ENCODE data around the gene RPAP3.

RPAP3 gene

DNA sequence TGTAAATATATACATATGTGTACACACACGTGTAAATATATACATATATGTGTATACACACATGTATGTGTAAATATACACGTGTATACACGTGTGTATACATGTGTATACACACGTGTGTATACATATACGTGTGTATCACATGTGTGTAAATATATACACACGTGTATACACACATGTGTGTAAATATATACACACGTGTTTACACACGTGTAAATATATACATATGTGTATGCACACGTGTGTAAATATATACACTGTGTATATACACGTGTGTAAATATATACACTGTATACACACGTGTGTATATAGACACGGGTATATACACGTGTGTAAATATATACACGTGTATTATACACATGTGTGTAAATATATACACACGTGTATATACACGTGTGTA, 71.7 kb downstream of the RPAP3 start:
- no peaks in the 10 kb centered on the region for H3K4me1 ChIP-seq (ENCODE audit: control insufficient read depth, insufficient read depth, low read depth, low read length)
- H2BK12ac ChIP-seq (ENCODE audit: low read length in 2 of 2), result no peak overlapping the region
- H3K36me3 ChIP-seq (ENCODE audit: control insufficient read depth in 1 of 2, insufficient read depth in 2 of 2, low read depth in 1 of 2, low read length in 2 of 2), result peaks cover 15 to 28% of the 10 kb centered on the region in 2 experiments
- no peaks in the 10 kb centered on the region for H3K27me3 ChIP-seq (ENCODE audit: control insufficient read depth in 1 of 2, insufficient read depth in 1 of 2, low read length in 2 of 2)
- no peak overlapping the region for H3K4me3 ChIP-seq (ENCODE audit: insufficient read depth in 1 of 2, low read depth in 1 of 2, low read length in 2 of 2)
- no peak overlapping the region for H3K27ac ChIP-seq (ENCODE audit: low read length, poor library complexity, severe bottlenecking)
- no peak overlapping the region for H3K4me2 ChIP-seq (ENCODE audit: low read length, poor library complexity, severe bottlenecking)
- peaks cover 9% of the 10 kb centered on the region for H3K9me3 ChIP-seq (ENCODE audit: control insufficient read depth, low read length)
- H3K9ac ChIP-seq (ENCODE audit: low read length), result no peak overlapping the region
- H3K18ac ChIP-seq (ENCODE audit: low read depth in 1 of 2, low read length in 2 of 2), result no peak overlapping the region
- no peak for DNase-seq
- no peak overlapping the region for H3K14ac ChIP-seq (ENCODE audit: low read length in 2 of 2)
- no peak overlapping the region for H2BK15ac ChIP-seq (ENCODE audit: low read depth, poor library complexity, severe bottlenecking)
- H4K91ac ChIP-seq (ENCODE audit: low read length), result no peak overlapping the region
- 53% methylated on average over 3 of the region's 16 CpGs for WGBS
- no peak overlapping the region for H3K23ac ChIP-seq (ENCODE audit: low read length in 2 of 2)
- H3K79me1 ChIP-seq (replicated peaks; ENCODE audit: low read length, poor library complexity, severe bottlenecking), result peaks cover 16% of the 10 kb centered on the region
- no peak overlapping the region for H4K8ac ChIP-seq (ENCODE audit: low read length)
- no peak overlapping the region for H2BK5ac ChIP-seq (ENCODE audit: low read depth, low read length, poor library complexity, severe bottlenecking)
- H2BK120ac ChIP-seq (ENCODE audit: low read depth, low read length), result no peak overlapping the region
- H3K4ac ChIP-seq (ENCODE audit: low read depth in 1 of 2, low read length in 2 of 2), result no peak overlapping the region
- no peak overlapping the region for H2AFZ ChIP-seq (ENCODE audit: low read depth, low read length)
- H2AK5ac ChIP-seq (ENCODE audit: low read length, severe bottlenecking), result no peak overlapping the region

- no peak overlapping the region for H3K14ac ChIP-seq (ENCODE audit: low read length in 2 of 2)
- no peaks in the 10 kb centered on the region for H3K27me3 ChIP-seq (ENCODE audit: control insufficient read depth in 1 of 2, insufficient read depth in 1 of 2, low read length in 2 of 2)
- no peak overlapping the region for H2BK5ac ChIP-seq (ENCODE audit: low read depth, low read length, poor library complexity, severe bottlenecking)
- no peak overlapping the region for H3K4me3 ChIP-seq (ENCODE audit: insufficient read depth in 1 of 2, low read depth in 1 of 2, low read length in 2 of 2)
- no peak overlapping the region for H3K18ac ChIP-seq (ENCODE audit: low read depth in 1 of 2, low read length in 2 of 2)
- H3K27ac ChIP-seq (ENCODE audit: low read length, poor library complexity, severe bottlenecking), result no peak overlapping the region
- no peak overlapping the region for H2BK12ac ChIP-seq (ENCODE audit: low read length in 2 of 2)
- peaks cover 17 to 35% of the 10 kb centered on the region in 2 experiments for H3K36me3 ChIP-seq (ENCODE audit: control insufficient read depth in 1 of 2, insufficient read depth in 2 of 2, low read depth in 1 of 2, low read length in 2 of 2)
- H3K9ac ChIP-seq (ENCODE audit: low read length), result no peak overlapping the region
- no peak overlapping the region for H3K4me2 ChIP-seq (ENCODE audit: low read length, poor library complexity, severe bottlenecking)
- peaks cover 4% of the 10 kb centered on the region for H3K79me1 ChIP-seq (replicated peaks; ENCODE audit: low read length, poor library complexity, severe bottlenecking)
- no peaks in the 10 kb centered on the region for H3K9me3 ChIP-seq (ENCODE audit: control insufficient read depth, low read length)
- no peak overlapping the region for H2AFZ ChIP-seq (ENCODE audit: low read depth, low read length)
- H4K8ac ChIP-seq (ENCODE audit: low read length), result no peak overlapping the region
- no peak for DNase-seq
- H2BK15ac ChIP-seq (ENCODE audit: low read depth, poor library complexity, severe bottlenecking), result no peak overlapping the region
- 100% methylated on average over 1 of the region's 1 CpG for WGBS
- no peaks in the 10 kb centered on the region for H3K4me1 ChIP-seq (ENCODE audit: control insufficient read depth, insufficient read depth, low read depth, low read length)
- no peak overlapping the region for H2AK5ac ChIP-seq (ENCODE audit: low read length, severe bottlenecking)
- H2BK120ac ChIP-seq (ENCODE audit: low read depth, low read length), result no peak overlapping the region
- no peak overlapping the region for H3K4ac ChIP-seq (ENCODE audit: low read depth in 1 of 2, low read length in 2 of 2)
- no peak overlapping the region for H3K23ac ChIP-seq (ENCODE audit: low read length in 2 of 2)
- no peak overlapping the region for H4K91ac ChIP-seq (ENCODE audit: low read length)
Observed at GRCh38 chr12:47621960-47622359, 83.9 kb downstream of the RPAP3 start.

GRCh38 chr12:47617476-47617875, 88.4 kb downstream of the RPAP3 start:
- H2BK12ac ChIP-seq (ENCODE audit: low read length in 2 of 2), result no peak overlapping the region
- H3K9ac ChIP-seq (ENCODE audit: low read length), result no peak overlapping the region
- no peak overlapping the region for H4K91ac ChIP-seq (ENCODE audit: low read length)
- H3K4me2 ChIP-seq (ENCODE audit: low read length, poor library complexity, severe bottlenecking), result no peak overlapping the region
- no peak for DNase-seq
- H3K27ac ChIP-seq (ENCODE audit: low read length, poor library complexity, severe bottlenecking), result no peak overlapping the region
- 85% methylated on average over 4 of the region's 4 CpGs for WGBS
- H3K23ac ChIP-seq (ENCODE audit: low read length in 2 of 2), result no peak overlapping the region
- H3K4ac ChIP-seq (ENCODE audit: low read depth in 1 of 2, low read length in 2 of 2), result no peak overlapping the region
- no peak overlapping the region for H2BK5ac ChIP-seq (ENCODE audit: low read depth, low read length, poor library complexity, severe bottlenecking)
- H3K36me3 ChIP-seq (ENCODE audit: control insufficient read depth in 1 of 2, insufficient read depth in 2 of 2, low read depth in 1 of 2, low read length in 2 of 2), result peaks cover 17 to 35% of the 10 kb centered on the region in 2 experiments
- peaks cover 13% of the 10 kb centered on the region for H3K9me3 ChIP-seq (ENCODE audit: control insufficient read depth, low read length)
- H2AFZ ChIP-seq (ENCODE audit: low read depth, low read length), result no peak overlapping the region
- no peak overlapping the region for H2AK5ac ChIP-seq (ENCODE audit: low read length, severe bottlenecking)
- H2BK15ac ChIP-seq (ENCODE audit: low read depth, poor library complexity, severe bottlenecking), result no peak overlapping the region
- H2BK120ac ChIP-seq (ENCODE audit: low read depth, low read length), result no peak overlapping the region
- no peaks in the 10 kb centered on the region for H3K4me1 ChIP-seq (ENCODE audit: control insufficient read depth, insufficient read depth, low read depth, low read length)
- H3K27me3 ChIP-seq (ENCODE audit: control insufficient read depth in 1 of 2, insufficient read depth in 1 of 2, low read length in 2 of 2), result no peaks in the 10 kb centered on the region
- no peak overlapping the region for H3K14ac ChIP-seq (ENCODE audit: low read length in 2 of 2)
- no peak overlapping the region for H3K4me3 ChIP-seq (ENCODE audit: insufficient read depth in 1 of 2, low read depth in 1 of 2, low read length in 2 of 2)
- no peak overlapping the region for H4K8ac ChIP-seq (ENCODE audit: low read length)
- no peak overlapping the region for H3K18ac ChIP-seq (ENCODE audit: low read depth in 1 of 2, low read length in 2 of 2)
- H3K79me1 ChIP-seq (replicated peaks; ENCODE audit: low read length, poor library complexity, severe bottlenecking), result peaks cover 5% of the 10 kb centered on the region

DNA sequence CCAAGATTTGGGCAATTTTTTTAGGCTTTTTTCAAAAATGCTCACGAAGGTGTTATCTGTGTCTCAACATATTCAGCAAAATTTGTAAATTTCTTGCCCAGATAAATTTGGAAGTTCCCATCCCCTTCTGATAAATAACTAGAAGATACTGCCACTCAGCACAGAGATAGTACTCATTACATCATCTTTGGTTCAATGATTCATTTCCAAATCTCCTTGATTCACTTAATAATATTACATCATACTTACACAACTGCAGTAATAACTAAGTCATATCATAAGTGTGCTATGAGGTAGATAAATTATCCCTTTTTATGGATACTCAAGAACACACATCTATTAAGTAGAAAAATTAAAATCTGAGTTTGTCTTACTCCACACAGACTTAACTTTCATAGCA, 89.4 kb downstream of the RPAP3 start:
- Histone ChIP-seq H3K9me3 (ENCODE audit: control insufficient read depth, low read length) (peaks cover 14% of the 10 kb centered on the region), H3K4me2 (ENCODE audit: low read length, poor library complexity, severe bottlenecking) (no peak overlapping the region), H4K8ac (ENCODE audit: low read length) (no peak overlapping the region), H3K27me3 (ENCODE audit: control insufficient read depth in 1 of 2, insufficient read depth in 1 of 2, low read length in 2 of 2) (no peaks in the 10 kb centered on the region), H2BK12ac (ENCODE audit: low read length in 2 of 2) (no peak overlapping the region), H3K23ac (ENCODE audit: low read length in 2 of 2) (no peak overlapping the region), H2BK15ac (ENCODE audit: low read depth, poor library complexity, severe bottlenecking) (no peak overlapping the region), H3K79me1 (replicated peaks; ENCODE audit: low read length, poor library complexity, severe bottlenecking) (peaks cover 3% of the 10 kb centered on the region), H4K91ac (ENCODE audit: low read length) (no peak overlapping the region), H2BK120ac (ENCODE audit: low read depth, low read length) (no peak overlapping the region), H3K18ac (ENCODE audit: low read depth in 1 of 2, low read length in 2 of 2) (no peak overlapping the region), H3K4me1 (ENCODE audit: control insufficient read depth, insufficient read depth, low read depth, low read length) (no peaks in the 10 kb centered on the region), H2AFZ (ENCODE audit: low read depth, low read length) (no peak overlapping the region), H3K9ac (ENCODE audit: low read length) (no peak overlapping the region), H3K36me3 (ENCODE audit: control insufficient read depth in 1 of 2, insufficient read depth in 2 of 2, low read depth in 1 of 2, low read length in 2 of 2) (peaks cover 17 to 27% of the 10 kb centered on the region in 2 experiments), H2AK5ac (ENCODE audit: low read length, severe bottlenecking) (no peak overlapping the region), H3K27ac (ENCODE audit: low read length, poor library complexity, severe bottlenecking) (no peak overlapping the region), H3K4ac (ENCODE audit: low read depth in 1 of 2, low read length in 2 of 2) (no peak overlapping the region), H2BK5ac (ENCODE audit: low read depth, low read length, poor library complexity, severe bottlenecking) (no peak overlapping the region), H3K14ac (ENCODE audit: low read length in 2 of 2) (no peak overlapping the region), H3K4me3 (ENCODE audit: insufficient read depth in 1 of 2, low read depth in 1 of 2, low read length in 2 of 2) (no peak overlapping the region)
- no peak for DNase-seq
- WGBS, result 100% methylated on average over 1 of the region's 1 CpG
